ENCODE measurements around the gene GDPD1.
A peak's percentile ranks its signal among the peaks of the same experiment; 100 is the strongest.
"Not testable (repeated sequence)": the region's sequence is repeated elsewhere in the genome, so short reads cannot be mapped to it uniquely, and the experiment has no call there.

Gene GDPD1
- 1.3 to 6.8 (median 1.9) reads per million in 9 experiments for total RNA-seq

DNA sequence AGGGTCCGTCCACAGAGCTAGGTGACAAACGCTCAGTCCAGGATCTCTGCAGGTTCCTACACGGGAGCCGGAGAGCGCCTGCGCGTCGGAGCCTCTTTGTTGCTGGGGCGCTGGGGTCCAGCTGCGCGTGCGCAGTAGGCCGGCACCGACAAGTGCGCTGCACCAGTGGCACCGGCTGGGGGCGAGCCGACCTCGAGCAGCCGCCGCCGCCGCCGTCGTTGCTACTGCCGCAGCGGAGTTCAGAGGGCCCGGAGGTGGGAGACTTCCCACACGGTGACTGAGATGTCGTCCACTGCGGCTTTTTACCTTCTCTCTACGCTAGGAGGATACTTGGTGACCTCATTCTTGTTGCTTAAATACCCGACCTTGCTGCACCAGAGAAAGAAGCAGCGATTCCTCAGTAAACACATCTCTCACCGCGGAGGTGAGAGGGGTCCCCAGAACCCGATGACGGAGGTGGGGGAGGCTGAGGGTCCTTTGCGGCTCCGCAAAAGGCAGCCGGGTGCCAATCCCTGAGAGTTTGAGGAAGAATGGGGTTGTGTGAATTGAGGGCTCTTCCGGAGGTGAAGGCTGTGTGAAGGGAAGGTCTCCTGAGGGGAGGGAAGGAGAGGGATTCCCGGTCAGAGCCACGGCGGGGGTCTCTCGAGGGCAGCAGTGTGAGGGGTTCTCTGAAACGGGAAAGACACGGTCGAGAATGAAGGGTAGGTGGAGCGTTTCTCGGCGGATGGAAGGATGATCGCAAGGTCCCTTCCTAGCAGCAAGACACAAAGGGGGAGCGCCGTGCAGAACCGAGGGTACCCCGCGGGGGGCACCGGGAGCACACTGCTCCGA is at the start of gene GDPD1:
TSS of gene GDPD1 (plus strand) at position 184 of the 831 bp plus-strand sequence. CDS start at position 283, 99 bp downstream.
- ATAC-seq (replicated peaks): peak; percentile 97
- DNase-seq: peak; percentile 95 to 97 (median 95)
- Mint-ChIP-seq H3K27me3 (no peaks in the 10 kb centered on the region), H3K36me3 (ENCODE audit: insufficient read depth) (peaks cover 27% of the 10 kb centered on the region), H3K4me3 (peak within 1 kb of the TSS; percentile 100), H3K4me1 (ENCODE audit: low read depth in 2 of 2) (peaks cover 10 to 13% of the 10 kb centered on the region in 2 donors), H3K9me3 (no peaks in the 10 kb centered on the region), H3K27ac (peak within 1 kb of the TSS; percentile 95 to 99)

DNA sequence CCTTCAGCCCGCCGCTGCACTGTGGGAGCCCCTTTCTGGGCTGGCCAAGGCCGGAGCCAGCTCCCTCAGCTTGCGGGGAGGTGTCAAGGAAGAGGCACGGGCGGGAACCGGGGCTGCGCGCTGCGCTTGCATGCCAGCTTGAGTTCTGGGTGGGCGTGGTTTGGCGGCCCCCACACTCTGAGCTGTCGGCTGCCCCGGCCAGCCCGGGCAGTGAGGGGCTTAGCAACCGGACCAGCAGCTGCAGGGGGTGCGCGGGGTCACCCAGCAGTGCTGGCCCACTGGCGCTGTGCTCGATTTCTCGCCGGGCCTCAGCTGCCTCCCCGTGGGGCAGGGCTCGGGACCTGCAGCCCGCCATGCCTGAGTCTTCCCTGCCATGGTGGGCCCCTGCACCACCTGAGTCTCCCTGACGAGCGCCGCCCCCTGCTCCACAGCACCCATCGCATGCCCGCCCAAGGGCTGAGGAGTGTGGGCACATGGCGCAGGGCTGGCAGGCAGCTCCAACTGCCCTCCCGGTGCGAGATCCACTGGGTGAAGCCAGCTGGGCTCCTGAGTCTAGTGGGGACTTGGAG is 47.8 kb upstream of the GDPD1 start:
- Mint-ChIP-seq H3K4me1 (ENCODE audit: low read depth in 2 of 2) (peaks cover 6 to 9% of the 10 kb centered on the region in 2 donors), H3K4me3 (no peak overlapping the region), H3K27me3 (no peaks in the 10 kb centered on the region), H3K27ac (no peak overlapping the region), H3K9me3 (no peaks in the 10 kb centered on the region), H3K36me3 (ENCODE audit: insufficient read depth) (peaks cover 3% of the 10 kb centered on the region)
- ATAC-seq (replicated peaks) (no peak), DNase-seq (no peak)

DNA sequence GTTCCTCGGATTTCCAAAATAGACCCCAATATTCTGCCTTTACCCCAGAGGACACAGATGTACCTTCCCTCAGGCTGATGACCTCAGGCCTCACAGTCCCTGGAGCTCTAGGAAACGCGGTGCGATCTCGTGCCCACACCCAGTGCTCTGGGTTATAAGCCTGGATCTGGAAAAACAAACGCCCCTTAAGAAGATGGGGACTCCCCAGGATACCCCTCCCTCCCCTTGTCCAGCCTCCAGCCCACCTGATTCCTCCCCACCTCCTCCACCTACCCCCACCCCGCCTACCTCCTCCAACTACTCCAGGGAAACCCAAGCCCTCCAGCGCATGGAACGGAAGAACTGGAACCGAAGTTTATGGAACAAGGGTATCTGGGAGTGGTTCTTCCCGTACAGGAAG is 45.6 kb upstream of the GDPD1 start:
- H3K27ac Mint-ChIP-seq: no peak overlapping the region

DNA sequence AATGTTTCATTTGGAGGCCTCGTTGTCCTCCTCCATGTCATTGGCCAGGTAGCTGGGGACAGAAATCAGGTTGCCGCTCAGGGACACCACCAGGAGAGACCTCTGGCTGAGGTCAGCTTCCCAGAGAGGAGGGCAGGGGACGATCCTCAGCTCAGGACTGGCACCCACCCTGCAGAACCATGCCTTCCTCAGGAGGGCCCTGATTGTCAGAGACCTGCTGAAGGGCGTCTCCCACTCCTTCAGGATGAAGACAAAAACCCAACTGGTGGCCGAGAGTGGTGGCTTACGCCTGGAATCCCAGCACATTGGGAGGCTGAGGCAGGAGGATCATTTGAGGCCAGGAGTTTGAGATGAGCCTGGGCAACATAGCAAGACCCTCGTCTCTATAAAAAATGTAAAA is 45.2 kb upstream of the GDPD1 start:
- Mint-ChIP-seq H3K9me3 (no peaks in the 10 kb centered on the region), H3K27me3 (no peaks in the 10 kb centered on the region), H3K4me1 (ENCODE audit: low read depth in 2 of 2) (peaks cover 8 to 9% of the 10 kb centered on the region in 2 donors), H3K4me3 (no peak overlapping the region), H3K27ac (no peak overlapping the region), H3K36me3 (ENCODE audit: insufficient read depth) (peaks cover 3% of the 10 kb centered on the region)
- no peak for DNase-seq
- no peak for ATAC-seq (replicated peaks)

More for the DNA sequence above, 45.6 kb upstream of the GDPD1 start:
- peaks cover 8 to 9% of the 10 kb centered on the region in 2 donors for H3K4me1 Mint-ChIP-seq (ENCODE audit: low read depth in 2 of 2)
- H3K9me3 Mint-ChIP-seq: no peaks in the 10 kb centered on the region
- H3K4me3 Mint-ChIP-seq: no peak overlapping the region
- peaks cover 3% of the 10 kb centered on the region for H3K36me3 Mint-ChIP-seq (ENCODE audit: insufficient read depth)
- DNase-seq: no peak
- H3K27me3 Mint-ChIP-seq: no peaks in the 10 kb centered on the region
- no peak for ATAC-seq (replicated peaks)

GRCh38 chr17:59178266-59178985 is 41.9 kb upstream of the GDPD1 start:
- H3K4me3 Mint-ChIP-seq: no peak overlapping the region
- H3K27me3 Mint-ChIP-seq: no peaks in the 10 kb centered on the region
- H3K36me3 Mint-ChIP-seq (ENCODE audit: insufficient read depth): peaks cover 6% of the 10 kb centered on the region
- no peaks in the 10 kb centered on the region for H3K9me3 Mint-ChIP-seq
- ATAC-seq (replicated peaks) (no peak), DNase-seq (no peak)
- H3K27ac Mint-ChIP-seq: peak overlapping the region in 1 of 2 donors; percentile 69
- peaks cover 3 to 4% of the 10 kb centered on the region in 2 donors for H3K4me1 Mint-ChIP-seq (ENCODE audit: low read depth in 2 of 2)

DNA sequence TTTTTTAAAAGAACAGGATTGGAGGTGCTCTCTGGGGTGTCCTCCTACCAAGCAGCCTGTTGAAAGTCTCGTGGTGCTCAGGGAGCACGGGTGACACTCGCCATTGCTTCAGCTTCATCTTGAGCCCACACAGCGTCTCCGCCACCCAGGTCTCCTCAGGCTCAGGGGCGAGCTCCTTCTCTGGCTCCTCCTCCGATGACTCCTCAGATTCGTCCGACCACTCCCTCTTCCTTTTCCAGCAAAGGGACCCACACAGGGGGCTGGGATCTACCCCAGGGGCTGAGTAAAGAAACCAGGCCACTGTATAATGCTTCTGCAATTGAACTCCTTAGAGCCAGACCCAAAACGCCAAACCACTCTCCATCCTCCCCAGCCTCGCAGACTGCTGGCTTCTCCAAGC is 40.7 kb upstream of the GDPD1 start:
- not testable (repeated sequence) for DNase-seq; H3K9me3 Mint-ChIP-seq; H3K4me1 Mint-ChIP-seq (ENCODE audit: low read depth in 2 of 2); H3K4me3 Mint-ChIP-seq; ATAC-seq (replicated peaks); H3K27me3 Mint-ChIP-seq; H3K36me3 Mint-ChIP-seq (ENCODE audit: insufficient read depth)
- peak overlapping the region in 1 of 2 donors; percentile 83 for H3K27ac Mint-ChIP-seq

GRCh38 chr17:59180626-59181025 is 39.7 kb upstream of the GDPD1 start:
- ATAC-seq (replicated peaks) (no peak), DNase-seq (no peak)
- Mint-ChIP-seq H3K36me3 (ENCODE audit: insufficient read depth) (peaks cover 6% of the 10 kb centered on the region), H3K27ac (no peak overlapping the region), H3K4me1 (ENCODE audit: low read depth in 2 of 2) (peaks cover 0 to 3% of the 10 kb centered on the region in 2 donors), H3K27me3 (no peaks in the 10 kb centered on the region), H3K9me3 (no peaks in the 10 kb centered on the region), H3K4me3 (no peak overlapping the region)

DNA sequence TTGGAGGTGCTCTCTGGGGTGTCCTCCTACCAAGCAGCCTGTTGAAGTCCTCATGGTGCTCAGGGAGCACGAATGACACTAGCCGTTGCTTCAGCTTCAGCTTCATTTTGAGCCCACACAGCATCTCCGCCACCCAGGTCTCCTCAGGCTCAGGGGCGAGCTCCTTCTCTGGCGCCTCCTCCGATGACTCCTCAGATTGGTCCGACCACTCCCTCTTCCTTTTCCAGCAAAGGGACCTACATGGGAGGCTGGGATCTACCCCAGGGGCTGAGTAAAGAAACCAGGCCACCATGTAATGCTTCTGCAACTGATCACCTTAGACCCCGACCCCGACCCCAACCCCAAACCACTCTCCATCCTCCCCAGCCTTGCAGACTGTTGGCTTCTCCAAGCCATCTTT is 38.8 kb upstream of the GDPD1 start:
- DNase-seq (no peak), ATAC-seq (replicated peaks) (no peak)
- Mint-ChIP-seq H3K9me3 (no peaks in the 10 kb centered on the region), H3K27ac (peak overlapping the region in 1 of 2 donors; percentile 8), H3K27me3 (no peaks in the 10 kb centered on the region), H3K4me1 (ENCODE audit: low read depth in 2 of 2) (peaks cover 0 to 3% of the 10 kb centered on the region in 2 donors), H3K36me3 (ENCODE audit: insufficient read depth) (peaks cover 6% of the 10 kb centered on the region), H3K4me3 (no peak overlapping the region)

DNA sequence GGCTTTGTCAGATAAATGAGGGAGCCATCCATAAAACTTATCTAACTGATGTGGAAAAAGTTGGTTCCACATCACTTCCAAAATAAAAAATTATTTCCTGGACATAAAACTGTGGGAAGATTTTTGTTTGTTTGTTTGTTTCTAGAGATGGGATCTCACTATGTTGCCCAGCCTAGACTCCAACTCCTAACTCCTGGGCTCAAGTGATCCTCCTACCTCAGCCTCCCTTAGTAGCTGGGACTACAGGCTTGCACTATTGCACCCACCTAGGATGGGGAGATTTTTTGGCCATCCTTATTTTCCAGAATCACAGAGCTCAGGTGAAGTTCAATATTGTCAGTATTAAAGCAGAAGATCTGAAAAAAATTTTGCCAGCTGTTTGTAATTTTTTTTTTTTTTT is 34.3 kb upstream of the GDPD1 start:
- no peak overlapping the region for H3K4me3 Mint-ChIP-seq
- H3K27ac Mint-ChIP-seq: no peak overlapping the region
- no peaks in the 10 kb centered on the region for H3K4me1 Mint-ChIP-seq (ENCODE audit: low read depth in 2 of 2)
- no peaks in the 10 kb centered on the region for H3K27me3 Mint-ChIP-seq
- ATAC-seq (replicated peaks) (no peak), DNase-seq (no peak)
- H3K36me3 Mint-ChIP-seq (ENCODE audit: insufficient read depth): peaks cover 8% of the 10 kb centered on the region
- no peaks in the 10 kb centered on the region for H3K9me3 Mint-ChIP-seq

GRCh38 chr17:59186850-59187249 is 33.5 kb upstream of the GDPD1 start:
- no peak for ATAC-seq (replicated peaks)
- no peak for DNase-seq
- Mint-ChIP-seq H3K4me1 (ENCODE audit: low read depth in 2 of 2) (no peaks in the 10 kb centered on the region), H3K36me3 (ENCODE audit: insufficient read depth) (peaks cover 3% of the 10 kb centered on the region), H3K27me3 (no peaks in the 10 kb centered on the region), H3K27ac (no peak overlapping the region), H3K9me3 (no peaks in the 10 kb centered on the region), H3K4me3 (no peak overlapping the region)

GRCh38 chr17:59190806-59191205 is 29.5 kb upstream of the GDPD1 start:
- H3K27me3 Mint-ChIP-seq: no peaks in the 10 kb centered on the region
- no peaks in the 10 kb centered on the region for H3K4me1 Mint-ChIP-seq (ENCODE audit: low read depth in 2 of 2)
- H3K9me3 Mint-ChIP-seq: no peaks in the 10 kb centered on the region
- ATAC-seq (replicated peaks) (no peak), DNase-seq (no peak)
- no peak overlapping the region for H3K4me3 Mint-ChIP-seq
- H3K36me3 Mint-ChIP-seq (ENCODE audit: insufficient read depth): peaks cover 3% of the 10 kb centered on the region
- peak overlapping the region in 1 of 2 donors; percentile 47 for H3K27ac Mint-ChIP-seq

DNA sequence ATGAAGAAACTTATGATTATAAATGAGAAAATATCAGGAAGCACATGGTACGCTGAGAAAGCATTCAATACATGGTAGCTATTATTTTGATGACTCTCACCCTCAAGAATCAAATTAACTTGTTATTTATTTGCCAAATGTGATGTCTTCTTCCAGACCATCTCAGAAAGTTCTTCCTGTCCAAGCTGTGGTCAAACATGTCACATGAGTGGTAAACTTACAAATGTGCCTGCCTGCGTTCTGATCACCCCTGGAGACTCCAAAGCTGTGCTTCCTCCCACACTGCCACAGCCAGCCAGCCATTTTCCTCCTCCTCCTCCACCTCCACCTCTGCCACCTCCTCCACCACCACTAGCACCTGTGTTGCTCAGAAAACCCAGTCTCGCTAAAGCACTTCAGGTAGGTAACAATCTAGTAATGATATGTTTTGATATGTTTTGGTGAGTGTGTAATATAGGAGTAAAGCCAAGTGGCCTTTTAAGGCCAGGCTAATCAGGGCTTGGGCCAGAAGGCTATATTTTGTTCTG is 26.9 kb upstream of the GDPD1 start:
- H3K4me1 Mint-ChIP-seq (ENCODE audit: low read depth in 2 of 2): no peaks in the 10 kb centered on the region
- no peaks in the 10 kb centered on the region for H3K9me3 Mint-ChIP-seq
- H3K4me3 Mint-ChIP-seq: no peak overlapping the region
- no peak for DNase-seq
- H3K36me3 Mint-ChIP-seq (ENCODE audit: insufficient read depth): no peaks in the 10 kb centered on the region
- peak overlapping the region in 1 of 2 donors; percentile 74 for H3K27ac Mint-ChIP-seq
- H3K27me3 Mint-ChIP-seq: no peaks in the 10 kb centered on the region
- ATAC-seq (replicated peaks): no peak

DNA sequence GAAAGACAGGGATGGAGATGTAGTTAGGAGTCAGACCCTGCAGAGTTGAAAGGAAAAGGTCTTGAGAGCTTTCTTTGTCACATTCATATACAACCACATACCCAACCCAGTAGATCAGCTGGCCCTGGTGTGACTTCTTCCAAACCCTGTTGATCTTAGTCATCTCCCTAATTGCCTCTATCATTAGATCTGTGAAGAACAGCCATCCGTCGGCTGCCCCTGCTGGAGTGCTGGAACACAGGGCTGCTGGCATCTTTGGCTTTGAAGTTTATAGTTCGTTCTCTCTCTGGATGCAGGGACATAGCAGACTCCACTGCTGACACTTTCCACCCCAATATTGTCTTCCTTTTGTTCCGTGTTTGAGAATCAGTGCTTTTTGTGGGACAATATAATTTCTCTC is 20.9 kb upstream of the GDPD1 start:
- no peaks in the 10 kb centered on the region for H3K4me1 Mint-ChIP-seq (ENCODE audit: low read depth in 2 of 2)
- peaks cover 2% of the 10 kb centered on the region for H3K36me3 Mint-ChIP-seq (ENCODE audit: insufficient read depth)
- H3K27ac Mint-ChIP-seq: no peak overlapping the region
- no peaks in the 10 kb centered on the region for H3K9me3 Mint-ChIP-seq
- ATAC-seq (replicated peaks) (no peak), DNase-seq (no peak)
- H3K4me3 Mint-ChIP-seq: no peak overlapping the region
- H3K27me3 Mint-ChIP-seq: no peaks in the 10 kb centered on the region

Measured in effector memory CD8-positive, alpha-beta T cell (primary cell).